ENCODE results near the gene NSL1. TPM values are rescaled to one million over a fixed set of nuclear protein-coding genes. Genes with fewer than 3 reads are reported as not detected.
A peak's percentile ranks its signal among the peaks of the same experiment; 100 is the strongest.

Gene NSL1
- total and polyA plus RNA-seq, 9 of the 15 experiments (the other 6 are each of a cell fraction or from before 2014, with no cell fraction given), result 53.5 to 108 (median 59.1) TPM

GRCh38 chr1:212791676-212792395 lies at the start of gene NSL1, which contains the start of gene TATDN3 (continued):
- TF ChIP-seq REST (IDR thresholded peaks at IDR 0.05; ENCODE audit: borderline replicate concordance), result peak; percentile 99
- no peak; the same call in none of the 2 replicates for TF ChIP-seq REST (CRISPR knock-in tag; IDR thresholded peaks at IDR 0.05; ENCODE audit: low read depth)
- peak; percentile 43; the same call in 1 of the 2 replicates for TF ChIP-seq ZNF668 (CRISPR knock-in tag; IDR thresholded peaks at IDR 0.05)
- no peak for TF ChIP-seq SRSF7 (optimal IDR thresholded peaks at IDR 0.05; ENCODE audit: low read depth, low read length)
- peak; percentile 92 for TF ChIP-seq E2F1 (CRISPR knock-in tag; IDR thresholded peaks at IDR 0.05)
- TF ChIP-seq ZKSCAN1 (IDR thresholded peaks at IDR 0.05; ENCODE audit: low read depth, low read length), result peak; percentile 91
- no peak for TF ChIP-seq IRF2 (CRISPR knock-in tag; IDR thresholded peaks at IDR 0.05)
- peak in 1 of 3 experiments; percentile 21; a peak in 2 of 6 replicates for TF ChIP-seq CTCF (IDR thresholded peaks at IDR 0.05 in 2 of 3, conservative IDR thresholded peaks at IDR 0.05 in 1 of 3; ENCODE audit: insufficient read depth in 2 of 3, low read depth in 1 of 3, low read length in 3 of 3)
- TF ChIP-seq PREB (CRISPR knock-in tag; IDR thresholded peaks at IDR 0.05), result 0 out of 2 replicates have a peak, but pooled peaks have one; percentile 36
- TF ChIP-seq HDAC6 (IDR thresholded peaks at IDR 0.05; ENCODE audit: low read depth, low read length), result 0 out of 2 replicates have a peak, but pooled peaks have one; percentile 25
- no peak for TF ChIP-seq ZNF785 (CRISPR knock-in tag; IDR thresholded peaks at IDR 0.05)
- no peak for TF ChIP-seq MED1 (CRISPR knock-in tag; IDR thresholded peaks at IDR 0.05; ENCODE audit: borderline replicate concordance)

Data from K562 (cell line).